ENCODE results near the gene BANP.
"Not testable (repeated sequence)": the region's sequence is repeated elsewhere in the genome, so short reads cannot be mapped to it uniquely, and the experiment has no call there.

Gene BANP

GRCh38 chr16:88065747-88066142, 114.5 kb downstream of the BANP start:
- no peak for DNase-seq (ENCODE audit: low read depth in 2 of 2)

- no peak for DNase-seq (ENCODE audit: low read depth in 2 of 2)
Observed at GRCh38 chr16:88066234-88066633, 115.0 kb downstream of the BANP start.

DNA sequence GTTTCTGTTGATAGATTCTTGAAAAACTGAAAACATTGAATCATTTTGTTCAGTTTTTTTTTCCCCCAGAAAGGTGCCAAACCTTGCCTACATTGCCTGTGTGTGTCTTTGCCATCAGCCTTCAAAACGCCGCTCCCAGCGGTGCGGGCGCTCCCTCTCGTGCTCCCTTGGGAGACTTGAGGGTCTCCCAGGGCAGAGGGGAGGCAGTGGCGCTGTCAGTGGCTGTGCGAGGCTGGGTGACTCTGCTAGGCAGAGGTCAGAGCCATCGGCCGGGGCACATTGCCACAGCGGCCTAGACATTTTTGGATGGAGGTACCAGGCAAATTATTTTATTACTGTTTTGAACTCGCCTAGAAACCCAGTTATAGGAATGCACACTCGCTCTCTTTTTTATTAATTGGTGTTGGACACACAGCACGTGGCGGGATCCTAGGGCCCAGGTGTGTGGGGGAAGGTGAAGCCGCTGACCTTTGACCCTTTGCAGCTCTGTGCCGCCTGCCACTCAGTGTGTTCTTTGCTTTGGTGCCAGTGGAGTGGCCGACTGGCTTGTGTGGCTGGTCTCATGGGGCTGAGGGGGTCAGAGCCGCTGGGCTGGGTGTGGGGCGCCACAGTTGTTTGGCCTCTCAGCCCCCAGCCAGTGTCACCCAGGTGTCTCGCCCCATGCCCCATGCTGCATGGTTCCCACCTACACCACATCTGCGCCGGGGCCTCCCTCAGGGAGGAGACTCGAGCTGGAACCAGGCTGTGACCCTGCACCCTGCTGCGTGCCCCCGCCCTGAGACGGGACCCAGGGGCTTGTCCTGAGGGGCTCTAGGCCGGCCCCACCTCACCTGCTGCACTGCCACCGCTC, 115.7 kb downstream of the BANP start:
- DNase-seq (ENCODE audit: low read depth in 2 of 2), result no peak

GRCh38 chr16:88067530-88068411, 116.5 kb downstream of the BANP start:
- DNase-seq (ENCODE audit: low read depth in 2 of 2), result no peak

- DNase-seq (ENCODE audit: low read depth in 2 of 2), result no peak
Observed at GRCh38 chr16:88068476-88069396, 117.5 kb downstream of the BANP start.

DNA sequence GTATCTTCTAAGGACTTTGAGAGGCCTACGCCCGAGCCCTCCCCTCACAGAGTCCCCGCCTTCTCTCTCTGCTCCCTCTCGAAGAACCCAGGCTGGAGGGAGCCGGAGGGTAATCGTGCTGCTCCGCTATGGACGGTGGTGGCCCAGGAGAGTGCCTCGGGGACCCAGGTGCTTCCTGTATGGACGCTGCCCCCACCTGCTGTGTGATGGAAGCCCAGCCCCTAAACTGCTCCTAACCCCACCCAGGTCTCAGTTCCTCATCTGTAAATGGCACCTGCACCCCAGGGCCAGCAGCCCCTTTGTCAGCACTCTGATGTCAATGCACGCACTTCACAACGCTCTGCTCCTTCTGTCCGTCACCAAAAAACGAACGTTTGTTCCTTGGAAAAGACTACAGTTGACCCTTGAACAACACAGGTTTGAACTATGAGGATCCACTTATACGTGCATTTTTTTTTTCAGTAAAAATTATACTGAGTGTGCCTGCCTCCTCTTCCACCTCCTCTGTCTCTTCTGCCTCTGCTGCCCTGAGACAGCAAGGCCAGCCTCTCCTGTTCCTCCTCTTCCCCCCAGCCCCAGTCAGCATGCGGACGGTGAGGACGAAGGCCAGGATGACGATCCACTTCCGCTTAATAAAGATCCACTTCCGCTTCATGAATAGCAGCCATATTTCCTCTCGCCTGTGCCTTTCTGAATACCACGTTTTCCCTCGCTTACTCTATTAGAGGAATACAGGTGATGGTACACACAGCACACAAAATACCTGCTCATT, 118.3 kb downstream of the BANP start:
- no peak for DNase-seq (ENCODE audit: low read depth in 2 of 2)

DNA sequence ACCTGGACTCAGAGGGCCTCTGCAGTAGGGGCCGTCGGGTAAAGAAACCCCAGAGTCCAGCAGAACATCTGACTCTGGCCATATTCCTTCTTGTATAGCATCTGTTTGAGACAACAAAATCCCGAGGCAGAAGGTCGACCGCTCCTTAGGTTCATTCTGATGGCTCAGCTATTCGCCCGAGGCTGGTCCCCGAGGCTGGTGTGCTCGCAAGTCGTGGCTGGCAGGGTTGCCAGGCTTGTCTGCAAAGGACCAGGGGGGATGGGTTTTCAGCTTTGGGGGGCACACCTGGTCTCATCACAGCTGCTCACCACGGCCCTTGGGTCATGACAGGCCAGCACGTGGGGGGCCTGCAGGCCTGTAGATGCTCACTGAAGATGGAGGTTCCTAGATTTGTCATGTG, 119.1 kb downstream of the BANP start:
- no peak for DNase-seq (ENCODE audit: low read depth in 2 of 2)

DNA sequence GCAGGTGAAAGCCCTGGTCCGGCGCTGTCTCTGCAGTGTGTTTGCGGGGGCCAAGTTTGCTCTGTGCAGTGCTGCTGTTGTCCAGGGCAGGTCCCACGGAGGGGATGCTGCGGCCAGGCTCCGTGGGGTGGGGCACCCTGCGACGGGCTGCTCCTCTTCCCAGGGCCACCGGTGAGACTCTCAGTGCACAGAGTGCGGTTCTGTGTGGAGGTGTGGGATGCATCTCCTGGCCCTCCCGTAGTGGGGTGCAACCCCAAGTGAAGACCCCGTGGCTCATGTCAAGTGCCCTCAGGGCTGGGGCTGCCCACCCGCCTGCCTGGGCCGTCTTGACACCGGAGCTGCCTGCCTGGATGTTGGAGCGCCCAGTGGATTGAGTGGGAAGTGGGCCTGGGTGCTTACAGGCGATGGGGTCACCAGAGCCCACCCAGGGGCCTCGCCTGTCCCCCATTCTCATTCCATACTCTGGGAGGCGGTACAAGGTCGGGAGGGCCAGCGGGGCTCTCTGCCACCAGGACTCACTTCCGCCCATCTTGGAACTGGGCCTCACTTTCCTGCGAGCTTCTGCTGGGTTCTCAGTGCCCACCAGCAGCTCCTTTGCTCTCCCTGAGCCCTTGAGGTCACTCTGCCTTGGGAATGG, 119.9 kb downstream of the BANP start:
- no peak for DNase-seq (ENCODE audit: low read depth in 2 of 2)

GRCh38 chr16:88071908-88072307, 120.7 kb downstream of the BANP start:
- no peak for DNase-seq (ENCODE audit: low read depth in 2 of 2)

GRCh38 chr16:88072571-88073001, 121.4 kb downstream of the BANP start:
- no peak for DNase-seq (ENCODE audit: low read depth in 2 of 2)

DNA sequence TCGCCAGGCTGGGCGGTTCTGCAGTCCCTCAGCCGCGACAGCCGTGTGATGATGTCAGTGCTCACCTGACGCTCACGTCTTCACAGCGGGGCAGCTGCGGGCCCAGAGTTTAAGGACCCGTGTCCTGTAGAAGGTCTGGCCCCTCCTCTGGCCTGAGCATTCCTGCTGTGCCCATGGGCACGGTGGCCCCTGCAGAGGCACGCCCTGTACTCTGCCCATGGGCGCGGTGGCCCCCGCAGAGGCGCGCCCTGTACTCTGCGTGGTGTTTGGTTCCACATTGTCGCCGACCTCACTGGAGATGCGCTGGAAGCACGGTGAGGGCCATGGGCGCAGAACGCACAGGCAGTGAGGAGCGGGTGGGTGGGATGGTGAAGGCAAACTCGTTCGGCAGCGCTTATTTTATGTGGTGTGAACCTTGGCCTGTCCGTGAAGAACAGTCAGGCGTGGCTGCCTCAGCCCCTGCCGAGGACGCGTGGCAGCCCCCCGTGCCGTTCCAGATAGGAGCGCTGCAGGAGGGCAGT, 122.0 kb downstream of the BANP start:
- no peak for DNase-seq (ENCODE audit: low read depth in 2 of 2)

DNA sequence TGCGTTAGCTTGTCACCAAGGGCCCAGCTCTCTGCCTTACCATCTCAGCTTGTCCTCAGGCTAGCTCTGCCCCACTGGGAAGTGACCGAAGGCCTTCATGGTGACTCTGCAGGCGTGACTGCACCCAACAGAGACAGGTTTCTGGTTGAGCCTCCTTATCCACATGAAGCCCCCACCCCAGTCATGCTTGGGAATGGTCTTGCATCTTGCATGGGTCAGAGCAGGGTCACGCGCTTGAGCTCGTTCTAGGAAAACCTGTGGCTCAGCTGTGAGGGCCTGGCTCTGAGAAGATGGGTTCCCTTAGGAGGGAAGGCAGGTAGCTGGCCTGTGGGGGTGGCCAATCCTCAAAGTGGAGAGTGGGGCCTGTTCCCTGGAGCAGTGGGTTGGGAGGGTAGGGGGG, 122.8 kb downstream of the BANP start:
- no peak for DNase-seq (ENCODE audit: low read depth in 2 of 2)

DNA sequence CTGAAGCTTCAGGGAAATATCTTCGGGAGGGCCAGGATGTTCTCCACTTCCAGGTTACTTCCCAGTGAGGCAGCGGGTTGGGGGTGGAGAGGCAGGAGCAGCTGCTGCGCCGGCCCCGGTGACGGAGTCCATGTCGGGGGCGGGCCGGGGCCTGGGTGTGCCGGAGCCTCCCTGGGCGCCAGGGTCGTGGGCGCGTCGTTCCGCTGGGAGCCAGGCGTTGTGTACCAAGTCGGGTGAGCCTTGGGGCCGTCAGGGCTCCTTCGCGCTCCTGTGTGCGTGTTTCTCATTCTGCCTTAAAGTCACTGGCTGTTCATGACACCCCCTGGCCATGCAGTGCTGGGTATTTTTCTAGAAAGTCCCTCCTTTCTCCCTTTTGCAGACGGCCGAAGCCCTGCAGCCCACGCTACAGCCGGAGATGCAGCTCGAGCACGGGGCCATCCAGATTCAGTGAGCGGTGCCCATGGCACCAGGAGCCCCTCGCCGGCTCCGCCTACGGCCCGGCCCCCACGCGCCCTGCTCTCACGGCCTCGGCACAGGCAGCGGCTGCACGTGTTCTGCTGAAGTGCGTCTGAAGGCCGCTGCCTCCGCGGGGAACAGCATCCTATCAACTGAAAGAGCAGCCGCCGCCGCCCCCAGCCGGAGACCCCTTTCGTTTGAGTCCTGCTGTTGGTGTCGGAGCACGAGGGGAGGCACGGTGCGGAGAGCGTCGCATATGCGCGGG, 125.1 kb downstream of the BANP start:
- DNase-seq (ENCODE audit: low read depth in 2 of 2), result no peak

GRCh38 chr16:88076932-88077320, 125.7 kb downstream of the BANP start:
- DNase-seq (ENCODE audit: low read depth in 2 of 2), result not testable (repeated sequence)

GRCh38 chr16:88077328-88078108, 126.3 kb downstream of the BANP start:
- no peak for DNase-seq (ENCODE audit: low read depth in 2 of 2)

- DNase-seq (ENCODE audit: low read depth in 2 of 2), result no peak
Observed at GRCh38 chr16:88078111-88078775, 127.0 kb downstream of the BANP start.

GRCh38 chr16:88083582-88083981, 132.3 kb downstream of the BANP start:
- DNase-seq (ENCODE audit: low read depth in 2 of 2), result no peak

DNA sequence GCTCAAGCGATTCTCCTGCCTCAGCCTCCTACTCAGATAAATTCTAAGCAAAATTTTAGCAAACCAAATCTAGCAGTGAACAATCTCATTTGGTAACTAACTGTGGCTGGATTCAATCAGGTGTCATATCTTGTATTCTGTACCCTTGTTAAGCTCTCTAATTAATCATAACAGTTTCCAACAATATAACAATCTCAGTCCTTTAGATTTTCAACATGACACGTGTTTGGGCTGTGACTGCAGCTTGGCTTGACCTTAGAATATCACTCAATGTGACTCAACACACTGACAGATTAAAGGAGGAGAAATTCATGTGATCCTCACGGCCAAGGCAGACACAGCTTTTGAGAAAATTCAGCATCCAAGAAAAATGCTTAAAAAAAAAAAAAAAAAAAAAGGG, 133.6 kb downstream of the BANP start:
- DNase-seq (ENCODE audit: low read depth in 2 of 2), result no peak

All from stimulated activated CD8-positive, alpha-beta memory T cell treated with anti-CD3 and anti-CD28 coated beads, Interleukin-15, amount 100 ng/mL, for 48 hours (primary cell).